MCF 10A (cell line): ENCODE measurements around the gene XRCC1. TPM values are rescaled to one million over a fixed set of nuclear protein-coding genes. Genes with fewer than 3 reads are reported as not detected.
"Not testable (repeated sequence)": the region's sequence is repeated elsewhere in the genome, so short reads cannot be mapped to it uniquely, and the experiment has no call there.

Experiments
- BruUV-seq: library from RNA; stranded (reverse); fragments of 400-500 nt; replicated peaks from 2 replicates; lab custom pipeline; 2021; lab: Mats Ljungman, UMichigan
- CTCF ChIA-PET: fragments of 300-600 bp; sonication (Branson Sonifier 250); formaldehyde crosslinking; extraction: SDS; loops from one replicate; lab custom pipeline; 2021; ENCODE audit warnings: antibody characterized with exemption, inconsistent platforms; lab: Yijun Ruan, JAX
- POLR2A ChIA-PET: fragments of 300-600, 350-650 bp; sonication (Branson Sonifier 250); formaldehyde crosslinking; extraction: SDS; loops from one replicate; lab custom pipeline; 2020; ENCODE audit warnings: antibody characterized with exemption, inconsistent platforms; lab: Yijun Ruan, JAX
- DNase-seq: peaks from one replicate; pipeline ENCODE4 v3.0.0-alpha.2; 2018; ENCODE audit not compliant: unreplicated experiment
- H3K27ac Mint-ChIP-seq: one replicate; pipeline ENCODE4 v1.8.0; 2022; ENCODE audit warnings: mild to moderate bottlenecking, low read depth, mixed read lengths; ENCODE audit not compliant: unreplicated experiment
- H3K27me3 Mint-ChIP-seq: one replicate; pipeline ENCODE4 v1.8.0; 2022; ENCODE audit warnings: mixed read lengths; ENCODE audit not compliant: insufficient read depth, unreplicated experiment
- H3K36me3 Mint-ChIP-seq: one replicate; pipeline ENCODE4 v1.8.0; 2022; ENCODE audit warnings: mild to moderate bottlenecking, moderate library complexity, mixed read lengths; ENCODE audit not compliant: insufficient read depth, unreplicated experiment
- H3K4me1 Mint-ChIP-seq: one replicate; pipeline ENCODE4 v1.8.0; 2022; ENCODE audit warnings: mixed read lengths; ENCODE audit not compliant: insufficient read depth, unreplicated experiment
- H3K4me3 Mint-ChIP-seq: one replicate; pipeline ENCODE4 v1.8.0; 2022; ENCODE audit warnings: mild to moderate bottlenecking, moderate library complexity, mixed read lengths; ENCODE audit not compliant: unreplicated experiment
- H3K9me3 Mint-ChIP-seq: one replicate; pipeline ENCODE4 v1.8.0; 2022; ENCODE audit warnings: mixed read lengths; ENCODE audit not compliant: unreplicated experiment
- CTCF ChIP-seq: fragments of 200-600 bp; IDR thresholded peaks from one replicate; pipeline ENCODE4 v1.8.0; 2022; ENCODE audit warnings: antibody characterized with exemption, mild to moderate bottlenecking; ENCODE audit not compliant: unreplicated experiment
- intact Hi-C: fragments of 100-400 bp; cut with micrococcal nuclease; formaldehyde crosslinking; loops from 2 replicates; pipeline ENCODE4 v1.14.1; 2022
- total RNA-seq: library from RNA; stranded (reverse); gene quantifications from 2 replicates; pipeline ENCODE4 v1.2.3, GENCODE V29; 2022

Gene XRCC1
- total RNA-seq, 1 experiment from 2014 or later: 20.6 TPM

- TF ChIP-seq CTCF: no peak
- Mint-ChIP-seq H3K4me1 (peaks cover 26% of the 10 kb centered on the region), H3K27me3 (no peaks in the 10 kb centered on the region), H3K4me3 (peak within 1 kb of the TSS; percentile 84), H3K9me3 (no peaks in the 10 kb centered on the region), H3K36me3 (peaks cover 21% of the 10 kb centered on the region), H3K27ac (peak within 1 kb of the TSS; percentile 88)
- no TSS peak for BruUV-seq
- ChIA-PET CTCF (interaction anchor here (0.7 to 3.5 kb wide), 11 partner anchors 8 to 288 kb away, joined by 3 to 16 read pairs (median 5); partner anchors contain the start of gene IRGQ), POLR2A (interaction anchor here (0.6 to 5.9 kb wide), 17 partner anchors 8 to 1425 kb away, joined by 3 to 75 read pairs (median 5); partner anchors contain the start of genes IRGQ, LYPD3, PHLDB3 and PINLYP)
- peak; percentile 76 for DNase-seq
- intact Hi-C loops: loop anchor here (1.0 kb wide), 1 partner anchor 35 kb away; no protein-coding TSS in a partner anchor
Observed at GRCh38 chr19:43526884-43527859, 48.2 kb downstream of the XRCC1 start, which contains the start of gene ETHE1. Gene ETHE1 (minus strand): TSS chr19:43527201. CDS start chr19:43527177, 24 bp downstream.

GRCh38 chr19:43525836-43526771, 49.2 kb downstream of the XRCC1 start:
- Mint-ChIP-seq H3K27me3 (no peaks in the 10 kb centered on the region), H3K27ac (peak overlapping the region; percentile 88), H3K4me3 (peak overlapping the region; percentile 84), H3K36me3 (peaks cover 21% of the 10 kb centered on the region), H3K9me3 (no peaks in the 10 kb centered on the region), H3K4me1 (peaks cover 26% of the 10 kb centered on the region)
- POLR2A ChIA-PET: interaction anchor here (0.6 to 5.9 kb wide), 18 partner anchors 7 to 233 kb away, joined by 3 to 75 read pairs (median 6); partner anchors contain the start of genes IRGQ, LYPD3, PHLDB3 and PINLYP
- no peak for TF ChIP-seq CTCF
- peak; percentile 29 for DNase-seq
- BruUV-seq: no TSS peak
- intact Hi-C loops: no loop called here
- CTCF ChIA-PET: interaction anchor here (0.6 to 9.4 kb wide), 5 partner anchors 11 to 980 kb away, joined by 3 to 261 read pairs (median 6); no protein-coding TSS in a partner anchor

GRCh38 chr19:43524922-43525835, 50.1 kb downstream of the XRCC1 start:
- TF ChIP-seq CTCF: no peak
- no TSS peak for BruUV-seq
- Mint-ChIP-seq H3K36me3 (peaks cover 26% of the 10 kb centered on the region), H3K4me3 (peak overlapping the region; percentile 84), H3K4me1 (peaks cover 26% of the 10 kb centered on the region), H3K9me3 (no peaks in the 10 kb centered on the region), H3K27me3 (no peaks in the 10 kb centered on the region), H3K27ac (peak overlapping the region; percentile 88)
- CTCF ChIA-PET: interaction anchor here (0.6 to 9.4 kb wide), 16 partner anchors 12 to 1295 kb away, joined by 3 to 261 read pairs (median 3); partner anchors contain the start of gene XRCC1
- intact Hi-C loops: no loop called here
- peak; percentile 94 for DNase-seq
- POLR2A ChIA-PET: interaction anchor here (0.6 to 5.9 kb wide), 21 partner anchors 8 to 1204 kb away, joined by 3 to 75 read pairs (median 4); partner anchors contain the start of genes IRGQ, LYPD3, PHLDB3 and PINLYP

GRCh38 chr19:43523696-43524095, 51.6 kb downstream of the XRCC1 start:
- POLR2A ChIA-PET: interaction anchor here (1.2 kb wide), 1 partner anchor 10 kb away, joined by 3 read pairs; the partner anchor contains the start of gene ZNF575
- peaks cover 24% of the 10 kb centered on the region for H3K4me1 Mint-ChIP-seq

More at GRCh38 chr19:43523696-43524095, 51.6 kb downstream of the XRCC1 start:
- H3K27me3 Mint-ChIP-seq, H3K9me3 Mint-ChIP-seq, H3K27ac Mint-ChIP-seq, DNase-seq, H3K4me3 Mint-ChIP-seq, BruUV-seq, intact Hi-C loops: not testable (repeated sequence)
- CTCF ChIA-PET: interaction anchor here (1.0 to 9.4 kb wide), 4 partner anchors 20 to 92 kb away, joined by 3 to 261 read pairs (median 6); no protein-coding TSS in a partner anchor
- peaks cover 29% of the 10 kb centered on the region for H3K36me3 Mint-ChIP-seq
